Right cardiac atrium (tissue), 5 donors: ENCODE results near the gene ROCK2. TPM values are rescaled to one million over a fixed set of nuclear protein-coding genes. Genes with fewer than 3 reads are reported as not detected.

ENCODE experiments used
- ATAC-seq, 2 donors: fragments of 200-7000 bp; cut with Tn5 transposase; one replicate each; pipeline versions ENCODE4 v1.8.0 to v1.9.1; 2020; ENCODE audit warnings: moderate library complexity in 2 of 2, mild to moderate bottlenecking in 1 of 2
- DNase-seq, 3 donors: peaks; one replicate each; pipeline ENCODE4 v3.0.0-alpha.2; 2020
- H3K27ac ChIP-seq: one replicate; pipeline ENCODE4 v1.5.1; 2013; ENCODE audit warnings: mild to moderate bottlenecking, low read length, control low read depth, moderate library complexity
- H3K27me3 ChIP-seq: one replicate; pipeline ENCODE4 v1.6.1; 2013; ENCODE audit not compliant: control insufficient read depth, insufficient read depth
- H3K4me1 ChIP-seq: one replicate; pipeline ENCODE4 v1.6.1; 2013; ENCODE audit warnings: low read length; ENCODE audit not compliant: control insufficient read depth, insufficient read depth
- H3K4me3 ChIP-seq: one replicate; pipeline ENCODE4 v1.5.1; 2013; ENCODE audit warnings: low read length, control low read depth
- H3K9me3 ChIP-seq: one replicate; pipeline ENCODE4 v1.6.1; 2013; ENCODE audit warnings: low read length; ENCODE audit not compliant: control insufficient read depth
- WGBS: extraction: QIAGEN DNeasy Blood & Tissue Kit; methylation state at CpG from one replicate; pipeline ENCODE4 v1.1.7; 2013; 5-methylcytosine and 5-hydroxymethylcytosine counted together
- intact Hi-C, 4 donors: fragments of 100-400 bp; cut with DNase I; formaldehyde crosslinking; loops; one replicate each; pipeline versions ENCODE4 v1.11.0 to v1.14.0; 2022 to 2023
- polyA plus RNA-seq: library from polyadenylated mRNA; stranded (reverse); fragments of 200-250 nt; gene quantifications from one replicate; pipeline ENCODE4 v1.2.3, GENCODE V29; 2013
- total RNA-seq, 4 donors: library from RNA; stranded (reverse); fragmentation: NEBNext Ultra II Directional; extraction: Animal tissue kit (Norgen Biotek cat#: 25700); gene quantifications; one replicate each; pipeline ENCODE4 v1.2.1, GENCODE V29; 2021
- donor health status: healthy with polysubstance abuse.
- donor health status: DM: no; HTN: yes; CAD: no.
- donor health status: DM: no; HTN: no; CAD: no.
- donor health status: DM: no; HTN: yes; CAD: no; lungs with severe emphysema.
- donor health status: DM: yes; HTN: yes; CAD: no.

The ROCK2 gene
- total and polyA plus RNA-seq, 5 donors = 10.0 to 60.7 (median 40.4) TPM

DNA sequence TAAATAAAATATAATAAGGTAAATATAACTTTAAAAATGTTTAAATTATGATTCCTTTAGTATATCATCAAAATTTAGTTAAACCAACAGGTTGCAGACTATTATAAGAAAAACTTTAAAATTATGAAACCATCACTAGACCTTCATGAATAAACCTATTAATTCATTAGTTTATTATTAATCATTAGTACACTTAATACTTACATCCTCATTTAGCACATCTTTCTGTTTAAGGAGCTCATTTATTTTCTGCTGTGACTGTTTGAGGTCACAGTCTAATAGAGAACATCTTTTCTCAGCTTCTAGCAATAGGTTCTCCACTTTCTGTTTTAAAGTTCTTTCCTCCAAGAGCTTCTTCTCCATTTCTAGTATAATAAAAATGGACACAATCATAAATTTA lies 136.4 kb downstream of the ROCK2 start:
- no peak overlapping the region for H3K27ac ChIP-seq
- no peak for DNase-seq

DNA sequence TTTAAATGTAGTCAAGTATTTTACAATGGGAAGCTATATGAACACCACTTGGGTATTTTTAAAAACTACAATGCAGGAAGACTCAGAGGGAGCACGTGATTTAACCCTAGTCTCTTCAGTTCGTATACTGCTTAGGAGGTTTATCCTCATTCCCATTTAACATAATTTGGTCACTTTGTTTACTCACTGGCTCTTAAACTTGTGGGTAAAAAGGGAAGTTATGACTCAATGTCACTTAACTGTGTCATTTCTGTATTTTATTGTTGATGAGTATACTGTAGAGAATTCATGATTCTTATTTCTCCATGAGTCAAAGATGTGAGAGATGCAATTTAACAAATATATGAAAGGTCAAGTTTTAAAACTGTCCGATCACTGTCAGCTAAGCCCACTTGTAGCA lies 141.0 kb downstream of the ROCK2 start:
- no peaks in the 10 kb centered on the region for H3K27me3 ChIP-seq
- no peaks in the 10 kb centered on the region for H3K9me3 ChIP-seq
- DNase-seq (no peak), ATAC-seq (no peak)
- intact Hi-C loops = no loop called here
- H3K27ac ChIP-seq = no peak overlapping the region
- WGBS = 77% methylated on average over 3 of the region's 3 CpGs
- no peak overlapping the region for H3K4me3 ChIP-seq
- no peaks in the 10 kb centered on the region for H3K4me1 ChIP-seq

More for the DNA sequence above, 136.4 kb downstream of the ROCK2 start:
- no peaks in the 10 kb centered on the region for H3K4me1 ChIP-seq
- H3K4me3 ChIP-seq = no peak overlapping the region
- H3K9me3 ChIP-seq = no peaks in the 10 kb centered on the region
- H3K27me3 ChIP-seq = no peaks in the 10 kb centered on the region
- no peak for ATAC-seq
- intact Hi-C loops = no loop called here

DNA sequence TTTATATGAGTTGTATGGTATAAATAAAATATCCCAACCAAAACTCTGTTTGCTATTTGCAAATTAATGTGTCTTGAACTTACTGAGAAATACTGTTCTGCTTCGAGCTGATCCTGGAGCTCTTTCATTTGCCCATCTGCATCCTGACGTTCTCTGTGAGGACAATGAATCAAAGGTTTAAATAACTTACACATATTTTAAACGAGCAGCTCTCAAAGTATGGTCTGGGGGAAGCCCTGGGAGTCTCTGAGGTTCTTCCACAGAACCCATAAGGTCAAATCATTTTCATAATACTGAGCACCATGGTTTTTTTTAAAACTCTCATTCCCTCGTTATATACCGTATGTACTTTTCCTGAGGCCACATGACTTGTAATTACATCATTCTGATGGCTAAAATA lies 142.5 kb downstream of the ROCK2 start:
- no peaks in the 10 kb centered on the region for H3K9me3 ChIP-seq
- intact Hi-C loops = no loop called here
- no peak overlapping the region for H3K27ac ChIP-seq
- no peaks in the 10 kb centered on the region for H3K4me1 ChIP-seq
- no peak for ATAC-seq
- 81% methylated on average over 5 of the region's 5 CpGs for WGBS
- no peak for DNase-seq
- no peak overlapping the region for H3K4me3 ChIP-seq
- H3K27me3 ChIP-seq = no peaks in the 10 kb centered on the region

DNA sequence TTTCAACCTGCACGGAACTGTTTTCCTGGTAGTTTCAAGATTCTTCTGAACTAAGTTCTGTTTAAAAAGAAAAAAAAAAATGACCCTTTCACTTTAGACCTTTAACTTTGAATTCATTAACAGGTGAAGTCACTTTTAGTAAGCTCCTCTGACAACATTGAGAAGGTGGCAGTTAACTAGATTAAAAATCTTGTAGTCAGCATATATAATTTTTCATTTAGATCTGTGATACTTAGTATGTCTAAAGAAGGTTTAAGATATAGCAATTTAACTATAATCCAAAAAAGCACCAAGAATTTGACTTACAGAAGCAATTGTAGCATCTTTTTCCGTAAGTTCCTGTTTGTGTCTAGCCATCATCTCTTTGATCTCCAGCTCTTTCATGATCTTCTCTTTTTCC lies 143.8 kb downstream of the ROCK2 start:
- no peak overlapping the region for H3K27ac ChIP-seq
- ATAC-seq (no peak), DNase-seq (no peak)
- intact Hi-C loops = no loop called here
- no peaks in the 10 kb centered on the region for H3K4me1 ChIP-seq
- no peaks in the 10 kb centered on the region for H3K9me3 ChIP-seq
- H3K4me3 ChIP-seq = no peak overlapping the region
- no peaks in the 10 kb centered on the region for H3K27me3 ChIP-seq
- WGBS = 93% methylated on average over 2 of the region's 2 CpGs

DNA sequence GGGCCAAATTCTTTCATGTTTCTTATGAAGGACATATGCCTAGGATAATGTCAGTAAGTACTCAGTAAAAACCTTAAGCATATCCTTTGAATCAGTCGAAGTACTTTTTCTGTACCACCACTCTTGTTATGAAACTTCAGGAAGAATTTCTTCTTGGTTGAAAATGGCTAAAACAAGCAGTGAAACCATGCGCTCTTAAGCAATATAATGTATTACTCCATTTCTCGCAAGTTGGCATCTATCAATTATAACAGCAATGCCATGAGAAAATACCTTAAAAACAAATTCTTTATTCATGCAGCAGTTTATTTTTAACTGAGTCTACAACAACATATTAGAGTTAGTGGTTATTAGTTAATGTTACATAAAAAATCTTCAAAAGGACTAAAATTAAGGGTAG lies 148.2 kb downstream of the ROCK2 start:
- no peaks in the 10 kb centered on the region for H3K4me1 ChIP-seq
- 91% methylated on average over 3 of the region's 3 CpGs for WGBS
- no peaks in the 10 kb centered on the region for H3K27me3 ChIP-seq
- H3K27ac ChIP-seq = no peak overlapping the region
- no peak overlapping the region for H3K4me3 ChIP-seq
- no peaks in the 10 kb centered on the region for H3K9me3 ChIP-seq
- ATAC-seq (no peak), DNase-seq (no peak)
- intact Hi-C loops = no loop called here

DNA sequence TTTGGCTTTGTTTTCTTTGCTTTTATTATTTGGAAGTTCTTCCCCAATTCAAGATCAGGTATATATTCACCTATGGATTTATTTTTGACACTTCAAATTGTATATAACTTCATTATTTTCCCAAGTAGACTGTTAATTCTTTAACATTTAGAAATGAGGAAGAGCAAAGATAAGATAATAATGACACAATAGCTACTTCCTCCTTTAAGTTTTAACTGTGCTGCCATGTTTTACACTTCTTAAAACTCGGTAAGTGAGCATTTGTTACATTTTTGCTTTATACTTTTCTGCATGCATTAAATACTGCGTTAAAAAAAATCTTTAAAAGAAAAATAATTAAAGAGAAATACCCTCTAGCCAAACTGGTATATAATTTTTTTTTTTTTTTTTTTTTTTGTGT lies 156.7 kb downstream of the ROCK2 start:
- no peak for DNase-seq
- 85% methylated on average over 2 of the region's 2 CpGs for WGBS
- Histone ChIP-seq H3K4me1 (no peaks in the 10 kb centered on the region), H3K4me3 (no peak overlapping the region), H3K27ac (no peak overlapping the region), H3K9me3 (no peaks in the 10 kb centered on the region), H3K27me3 (no peaks in the 10 kb centered on the region)
- ATAC-seq = no peak
- intact Hi-C loops = no loop called here

DNA sequence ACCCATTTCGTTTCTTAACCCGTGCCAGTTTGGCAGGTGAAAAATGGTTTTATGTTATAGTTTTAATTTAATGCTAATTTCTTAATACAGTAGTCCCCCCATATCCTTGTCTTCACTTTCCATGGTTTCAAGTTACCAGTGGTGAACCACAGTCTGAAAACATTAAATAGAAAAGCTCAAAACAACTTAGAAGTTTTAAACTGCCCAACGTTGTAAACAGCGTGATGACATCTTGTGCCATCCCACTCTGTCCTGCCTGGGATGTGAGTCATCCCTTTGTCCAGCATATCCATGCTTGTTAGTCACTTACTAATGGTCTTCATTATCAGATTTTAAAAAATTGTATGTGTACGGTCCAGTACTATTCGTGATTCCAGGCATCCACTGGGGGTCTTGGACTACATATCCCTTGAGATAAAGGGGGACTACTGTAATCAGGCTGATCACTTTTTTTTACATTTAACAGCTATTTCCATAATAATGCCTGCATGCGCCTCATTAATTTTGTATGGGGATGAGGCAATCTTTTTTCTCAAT lies 157.3 kb downstream of the ROCK2 start:
- H3K27ac ChIP-seq = no peak overlapping the region
- 82% methylated on average over 7 of the region's 7 CpGs for WGBS
- H3K27me3 ChIP-seq = no peaks in the 10 kb centered on the region
- intact Hi-C loops = no loop called here
- H3K9me3 ChIP-seq = no peaks in the 10 kb centered on the region
- H3K4me1 ChIP-seq = no peaks in the 10 kb centered on the region
- H3K4me3 ChIP-seq = no peak overlapping the region
- DNase-seq = no peak
- ATAC-seq = no peak

DNA sequence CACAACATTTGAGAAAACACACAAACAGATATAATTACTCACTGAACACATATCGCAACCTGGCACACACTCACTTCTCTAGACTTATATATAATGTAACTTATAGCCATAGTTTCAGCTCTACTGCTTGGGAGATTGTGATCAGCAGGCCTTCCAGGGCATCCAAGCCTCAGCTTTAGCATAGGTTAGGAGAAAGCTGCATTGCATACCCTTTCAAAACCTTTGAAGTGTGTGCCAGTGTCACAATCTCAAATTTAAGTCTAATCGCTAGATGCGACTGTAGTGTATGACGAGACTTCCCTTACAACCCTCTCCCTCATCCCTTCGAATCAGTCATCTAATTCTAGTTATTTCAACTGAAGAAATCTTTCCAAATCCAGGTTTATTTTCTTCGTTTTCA lies 158.3 kb downstream of the ROCK2 start:
- whole genome bisulfite sequencing = 96% methylated on average over 6 of the region's 6 CpGs
- Histone ChIP-seq H3K27me3 (no peaks in the 10 kb centered on the region), H3K4me3 (no peak overlapping the region), H3K27ac (no peak overlapping the region), H3K4me1 (no peaks in the 10 kb centered on the region), H3K9me3 (no peaks in the 10 kb centered on the region)
- ATAC-seq = no peak
- intact Hi-C loops = no loop called here
- no peak for DNase-seq

DNA sequence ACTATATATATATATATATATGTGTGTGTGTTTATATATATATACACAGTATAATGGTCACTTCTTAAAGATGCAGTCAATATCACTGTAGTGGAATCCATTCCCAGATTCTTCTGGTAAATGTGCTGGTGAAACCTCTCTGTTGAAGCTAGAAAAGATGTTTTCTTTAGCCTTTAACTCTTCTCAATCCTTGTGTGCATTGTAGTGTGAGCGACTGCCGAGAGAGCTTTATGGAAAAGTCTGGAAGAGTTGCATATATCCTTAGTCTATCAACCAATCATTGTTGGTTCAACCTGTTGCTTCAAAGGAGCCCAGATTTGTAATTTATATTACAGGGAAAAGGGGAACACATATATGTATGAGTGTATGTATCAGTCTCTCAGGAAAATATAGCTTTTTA lies 161.5 kb downstream of the ROCK2 start:
- Histone ChIP-seq H3K27me3 (no peaks in the 10 kb centered on the region), H3K27ac (no peak overlapping the region), H3K4me3 (no peak overlapping the region), H3K9me3 (no peaks in the 10 kb centered on the region), H3K4me1 (no peaks in the 10 kb centered on the region)
- no peak for ATAC-seq
- intact Hi-C loops = no loop called here
- WGBS = 92% methylated on average over 2 of the region's 2 CpGs
- DNase-seq = no peak

DNA sequence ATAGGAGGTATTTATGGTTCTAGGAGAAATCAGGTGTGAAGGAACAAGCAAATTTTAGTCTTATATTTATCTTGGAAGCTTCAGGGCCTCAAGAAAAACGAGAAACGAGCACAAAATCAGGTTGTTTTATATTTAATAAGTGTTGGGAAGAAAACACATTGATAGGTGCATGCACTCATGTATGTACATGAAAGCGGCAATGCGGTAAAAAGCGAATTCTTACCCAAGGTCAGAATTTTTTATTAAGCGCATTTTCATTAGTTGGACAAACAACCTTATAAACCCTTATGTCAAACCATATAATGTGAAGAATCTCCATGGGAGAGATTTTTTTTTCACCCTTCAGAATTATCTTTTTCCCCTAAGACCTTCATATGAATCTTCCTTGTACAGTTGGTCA lies 163.8 kb downstream of the ROCK2 start:
- WGBS = 89% methylated on average over 6 of the region's 6 CpGs
- no peak for ATAC-seq
- intact Hi-C loops = no loop called here

DNA sequence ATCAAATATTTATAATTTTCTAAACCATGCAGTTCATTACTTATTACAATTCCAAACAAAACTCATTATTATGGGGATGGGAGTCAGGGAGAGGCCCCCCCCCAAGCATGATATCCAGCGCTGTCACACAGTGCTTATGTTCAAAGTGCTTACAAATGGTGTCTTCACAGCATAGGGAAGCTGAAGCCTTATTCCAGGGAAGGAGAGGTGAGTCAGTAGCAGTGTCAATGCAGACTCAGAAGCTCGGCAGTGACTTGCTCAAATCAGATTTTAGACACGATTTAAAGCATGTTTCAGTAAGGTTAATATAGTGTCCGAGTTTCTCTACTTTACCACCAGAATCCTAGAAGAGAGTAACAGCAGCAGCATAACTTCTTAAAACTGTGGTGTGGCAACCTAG lies 164.5 kb downstream of the ROCK2 start:
- Histone ChIP-seq H3K4me3 (no peak overlapping the region), H3K27ac (no peak overlapping the region), H3K4me1 (no peaks in the 10 kb centered on the region), H3K27me3 (no peaks in the 10 kb centered on the region), H3K9me3 (no peaks in the 10 kb centered on the region)
- ATAC-seq (no peak), DNase-seq (no peak)
- 88% methylated on average over 4 of the region's 4 CpGs for WGBS
- intact Hi-C loops = no loop called here

More for the DNA sequence above, 163.8 kb downstream of the ROCK2 start:
- Histone ChIP-seq H3K4me1 (no peaks in the 10 kb centered on the region), H3K4me3 (no peak overlapping the region), H3K27me3 (no peaks in the 10 kb centered on the region), H3K27ac (no peak overlapping the region), H3K9me3 (no peaks in the 10 kb centered on the region)
- no peak for DNase-seq

DNA sequence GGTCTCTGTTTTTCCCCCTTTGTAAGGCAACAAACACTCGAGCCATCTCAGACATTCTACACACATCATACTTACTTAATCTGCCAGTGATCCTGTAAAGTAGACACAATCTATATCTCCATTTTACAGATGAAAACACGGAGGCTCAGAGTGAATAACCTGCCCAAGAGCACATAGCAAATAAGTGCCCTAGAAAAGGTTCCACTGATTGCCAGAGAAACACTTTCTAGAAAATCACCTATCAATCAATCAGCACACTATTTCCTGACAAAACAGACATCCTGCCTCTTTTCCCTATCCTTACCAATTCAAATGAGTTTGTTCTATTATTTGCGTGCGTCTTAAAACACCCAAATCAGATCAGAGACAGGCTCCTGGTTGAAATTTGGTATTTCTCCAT lies 165.2 kb downstream of the ROCK2 start:
- Histone ChIP-seq H3K4me3 (no peak overlapping the region), H3K27ac (no peak overlapping the region), H3K4me1 (no peaks in the 10 kb centered on the region), H3K9me3 (no peaks in the 10 kb centered on the region), H3K27me3 (no peaks in the 10 kb centered on the region)
- DNase-seq (no peak), ATAC-seq (no peak)
- WGBS = 77% methylated on average over 4 of the region's 4 CpGs
- intact Hi-C loops = no loop called here
